Lung (tissue), 12 donors: ENCODE results near the gene TMEM63C. TPM values are rescaled to one million over a fixed set of nuclear protein-coding genes. Genes with fewer than 3 reads are reported as not detected.

Experiments
- ATAC-seq: fragments of 200-7000 bp; cut with Tn5 transposase; one replicate; pipeline ENCODE4 v1.9.1; 2020; ENCODE audit warnings: moderate number of reproducible peaks; ENCODE audit not compliant: insufficient read depth, low FRiP score
- DNase-seq, 3 donors: peaks; one replicate each; pipeline ENCODE4 v3.0.0-alpha.2; 2013 to 2017
- H3K27ac ChIP-seq, 2 donors: one replicate each; pipeline ENCODE4 v1.5.1; 2013; ENCODE audit warnings: mild to moderate bottlenecking in 2 of 2, moderate library complexity in 2 of 2, control low read depth in 1 of 2, inconsistent platforms in 1 of 2, low read depth in 1 of 2, low read length in 1 of 2
- H3K27me3 ChIP-seq, 3 donors: one replicate each; pipeline ENCODE4 v1.5.1; 2013; ENCODE audit warnings: low read length in 2 of 3; ENCODE audit not compliant: control insufficient read depth in 3 of 3, insufficient read depth in 3 of 3
- H3K36me3 ChIP-seq, 4 donors: one replicate each; pipeline ENCODE4 v1.5.1; 2013; ENCODE audit warnings: low read length in 4 of 4, mild to moderate bottlenecking in 1 of 4, moderate library complexity in 1 of 4; ENCODE audit not compliant: control insufficient read depth in 4 of 4, insufficient read depth in 4 of 4
- H3K4me1 ChIP-seq, 5 donors: one replicate each; pipeline ENCODE4 v1.5.1; 2013; ENCODE audit warnings: low read length in 5 of 5, mild to moderate bottlenecking in 2 of 5, moderate library complexity in 1 of 5; ENCODE audit not compliant: control insufficient read depth in 5 of 5, insufficient read depth in 5 of 5
- H3K4me3 ChIP-seq: one replicate; pipeline ENCODE4 v1.5.1; 2013; ENCODE audit warnings: mild to moderate bottlenecking, control low read depth, moderate library complexity
- H3K9ac ChIP-seq, 2 donors: one replicate each; pipeline ENCODE4 v1.5.1; 2013; ENCODE audit warnings: low read length in 2 of 2, control low read depth in 1 of 2; ENCODE audit not compliant: insufficient read depth in 1 of 2
- H3K9me3 ChIP-seq, 4 donors: one replicate each; pipeline ENCODE4 v1.5.1; 2013; ENCODE audit warnings: low read length in 3 of 4, mild to moderate bottlenecking in 1 of 4, moderate library complexity in 1 of 4; ENCODE audit not compliant: control insufficient read depth in 4 of 4, insufficient read depth in 3 of 4
- CTCF ChIP-seq: IDR thresholded peaks from 2 replicates; pipeline ENCODE4 v1.5.1; 2012; ENCODE audit warnings: mild to moderate bottlenecking; ENCODE audit errors: control extremely low read depth, extremely low read depth
- WGBS, 2 donors: extraction: QIAGEN DNeasy Blood & Tissue Kit; methylation state at CpG; one replicate each; pipeline ENCODE4 v1.1.7; 2013; 5-methylcytosine and 5-hydroxymethylcytosine counted together
- polyA plus RNA-seq, 2 donors: library from polyadenylated mRNA; stranded (reverse); fragments of 200-250 nt; gene quantifications; one replicate each; pipeline ENCODE4 v1.2.1, GENCODE V29; 2013
- total RNA-seq, 2 donors: library from RNA; depleted of rRNA in 1 of 2; stranded (reverse); fragments of >200 nt in 1 of 2; gene quantifications; one replicate each; pipeline ENCODE4 v1.2.1, GENCODE V29; 2014 to 2021
- donor health status: control.
- donor health status: control.
- donor health status: Bipolar disorder and iron deficiency.
- donor health status: healthy.
- donor health status: DM: yes; HTN: yes; CAD: no.

Gene TMEM63C
- total and polyA plus RNA-seq, 4 donors, result 0.20 to 1.2 (median 0.45) TPM

- H3K9me3 ChIP-seq, result peaks cover 0 to 6% (median 0%) of the 10 kb centered on the region in 4 donors
- no peak for ATAC-seq
- no peak for DNase-seq
- H3K9ac ChIP-seq, result no peak overlapping the region
- no peak overlapping the region for H3K4me3 ChIP-seq
- H3K4me1 ChIP-seq, result no peaks in the 10 kb centered on the region
- no peak for TF ChIP-seq CTCF
- H3K27ac ChIP-seq, result no peak overlapping the region
- 81 to 87% methylated on average over 15 of the region's 15 CpGs for whole genome bisulfite sequencing, 2 donors
- peaks cover 0 to 37% (median 10%) of the 10 kb centered on the region in 4 donors for H3K36me3 ChIP-seq
- peaks cover 1 to 4% (median 2%) of the 10 kb centered on the region in 3 donors for H3K27me3 ChIP-seq
These were observed 94.8 kb downstream of the TMEM63C start for GRCh38 chr14:77276295-77276935.

- Histone ChIP-seq H3K9me3 (peaks cover 0 to 6% (median 0%) of the 10 kb centered on the region in 4 donors), H3K27me3 (no peaks in the 10 kb centered on the region), H3K4me3 (no peak overlapping the region), H3K27ac (no peak overlapping the region), H3K9ac (no peak overlapping the region), H3K36me3 (peaks cover 0 to 42% (median 12%) of the 10 kb centered on the region in 4 donors), H3K4me1 (no peaks in the 10 kb centered on the region)
- ATAC-seq (no peak), DNase-seq (no peak)
- WGBS, 2 donors, result 89 to 95% methylated on average over 12 of the region's 12 CpGs
- no peak for TF ChIP-seq CTCF
These were observed 95.4 kb downstream of the TMEM63C start for GRCh38 chr14:77276959-77277358.

- Histone ChIP-seq H3K27ac (no peak overlapping the region), H3K4me1 (no peaks in the 10 kb centered on the region), H3K4me3 (no peak overlapping the region), H3K9me3 (peaks cover 0 to 2% (median 0%) of the 10 kb centered on the region in 4 donors), H3K9ac (no peak overlapping the region), H3K36me3 (peaks cover 4 to 49% (median 19%) of the 10 kb centered on the region in 4 donors), H3K27me3 (no peaks in the 10 kb centered on the region)
- WGBS, 2 donors, result 95% methylated on average over 14 of the region's 14 CpGs
- ATAC-seq (no peak), DNase-seq (no peak)
- no peak for TF ChIP-seq CTCF
These were observed 97.0 kb downstream of the TMEM63C start for GRCh38 chr14:77278461-77279230.
